Naive thymus-derived CD4-positive, alpha-beta T cell (primary cell): ENCODE data around the gene STARD3. TPM values are rescaled to one million over a fixed set of nuclear protein-coding genes. Genes with fewer than 3 reads are reported as not detected.
"Not testable (repeated sequence)": the region's sequence is repeated elsewhere in the genome, so short reads cannot be mapped to it uniquely, and the experiment has no call there.

Experiments used
- ATAC-seq: fragments of 150-1000 bp; cut with Tn5 transposase; 2 replicates; pipeline ENCODE4 v1.10.0; 2021; ENCODE audit warnings: mild to moderate bottlenecking, moderate library complexity
- CTCF ChIA-PET: fragments of 350-600 bp; sonication (Branson Sonifier 250); formaldehyde crosslinking; loops from one replicate; lab custom pipeline; 2021; ENCODE audit warnings: antibody characterized with exemption; lab: Charles Lee
- POLR2A ChIA-PET: fragments of 350-600 bp; sonication (Branson Sonifier 250); formaldehyde crosslinking; loops from one replicate; lab custom pipeline; 2021; ENCODE audit warnings: antibody characterized with exemption, inconsistent platforms; lab: Charles Lee
- DNase-seq, 9 donors: peaks; one replicate each; pipeline versions ENCODE4 v3.0.0 to v3.0.0-alpha.2; 2020 to 2022; ENCODE audit warnings: mixed read lengths in 1 of 9
- H3K27ac ChIP-seq: one replicate; pipeline ENCODE4 v1.7.0; 2013; ENCODE audit warnings: mild to moderate bottlenecking, low read depth, low read length, moderate library complexity
- H3K27me3 ChIP-seq, 2 donors: one replicate each; pipeline ENCODE4 v1.7.0; 2013; ENCODE audit warnings: low read length in 2 of 2, mild to moderate bottlenecking in 2 of 2, moderate library complexity in 2 of 2; ENCODE audit not compliant: control insufficient read depth in 2 of 2, insufficient read depth in 2 of 2
- H3K36me3 ChIP-seq, 3 experiments: 1 replicate in 2 of 3; 2 replicates in 1 of 3; pipeline ENCODE4 v1.7.0; 2013; ENCODE audit warnings: low read length in 3 of 3, mild to moderate bottlenecking in 3 of 3, moderate library complexity in 1 of 3; ENCODE audit not compliant: insufficient read depth in 3 of 3, control insufficient read depth in 2 of 3
- H3K4me1 ChIP-seq, 2 donors: one replicate each; pipeline ENCODE4 v1.7.0; 2013; ENCODE audit warnings: low read length in 2 of 2, mild to moderate bottlenecking in 2 of 2, moderate library complexity in 1 of 2; ENCODE audit not compliant: control insufficient read depth in 2 of 2, insufficient read depth in 2 of 2
- H3K4me3 ChIP-seq: 2 replicates; pipeline ENCODE4 v1.7.0; 2013; ENCODE audit warnings: mild to moderate bottlenecking, low read length
- H3K9me3 ChIP-seq, 3 experiments: 1 replicate in 2 of 3; 2 replicates in 1 of 3; pipeline ENCODE4 v1.7.0; 2013; ENCODE audit warnings: low read length in 3 of 3; ENCODE audit not compliant: control insufficient read depth in 2 of 3
- H3K27ac Mint-ChIP-seq, 9 donors: one replicate each; pipeline ENCODE4 v1.8.0; 2020 to 2022; ENCODE audit warnings: mixed read lengths in 9 of 9, mild to moderate bottlenecking in 8 of 9, moderate library complexity in 5 of 9, inconsistent platforms in 2 of 9
- H3K27me3 Mint-ChIP-seq, 5 donors: one replicate each; pipeline ENCODE4 v1.8.0; 2021 to 2022; ENCODE audit warnings: mixed read lengths in 5 of 5, mild to moderate bottlenecking in 1 of 5
- H3K36me3 Mint-ChIP-seq, 5 donors: one replicate each; pipeline ENCODE4 v1.8.0; 2020 to 2022; ENCODE audit warnings: mixed read lengths in 5 of 5, mild to moderate bottlenecking in 3 of 5, inconsistent platforms in 1 of 5
- H3K4me1 Mint-ChIP-seq, 7 donors: one replicate each; pipeline ENCODE4 v1.8.0; 2020 to 2022; ENCODE audit warnings: mixed read lengths in 7 of 7, mild to moderate bottlenecking in 3 of 7, inconsistent platforms in 1 of 7
- H3K4me3 Mint-ChIP-seq, 10 donors: one replicate each; pipeline ENCODE4 v1.8.0; 2020 to 2022; ENCODE audit warnings: mild to moderate bottlenecking in 10 of 10, mixed read lengths in 10 of 10, moderate library complexity in 6 of 10, inconsistent platforms in 2 of 10
- H3K9me3 Mint-ChIP-seq, 11 donors: one replicate each; pipeline ENCODE4 v1.8.0; 2020 to 2022; ENCODE audit warnings: mixed read lengths in 11 of 11, mild to moderate bottlenecking in 4 of 11, inconsistent platforms in 1 of 11, moderate library complexity in 1 of 11
- intact Hi-C, 2 donors: fragments of 100-400 bp; cut with micrococcal nuclease; formaldehyde crosslinking; loops; one replicate each; pipeline ENCODE4 v1.15.1; 2023
- polyA plus RNA-seq, 2 donors: library from polyadenylated mRNA; unstranded; fragments of 300-500 nt; fragmentation: Illumina TruSeq; gene quantifications; one replicate each; pipeline ENCODE4 v1.2.3, GENCODE V29; 2021
- total RNA-seq, 6 experiments: library from RNA in 5 of 6; stranded (reverse) in 5 of 6; gene quantifications; 1 replicate in 5 of 6; 2 replicates in 1 of 6; pipeline ENCODE4 v1.2.3 and lab custom pipeline; 2021 to 2026

The STARD3 gene
- total and polyA plus RNA-seq, 7 experiments from 2014 or later, result 46.7 to 143 (median 88.4) TPM

GRCh38 chr17:39696731-39697130, 59.8 kb downstream of the STARD3 start:
- no peak overlapping the region for H3K27ac Mint-ChIP-seq
- ChIA-PET POLR2A (interaction anchor here (1.0 kb wide), 1 partner anchor 9 kb away, joined by 4 read pairs; the partner anchor contains the start of gene PGAP3), CTCF (interaction anchor here (1.2 kb wide), 1 partner anchor 266 kb away, joined by 4 read pairs; the partner anchor contains the start of gene GSDMA)
- H3K4me3 Mint-ChIP-seq, result no peak overlapping the region
- H3K9me3 ChIP-seq, result no peaks in the 10 kb centered on the region
- ATAC-seq (no peak), DNase-seq (no peak)
- no peak overlapping the region for H3K4me3 ChIP-seq
- H3K27me3 ChIP-seq, result peaks cover 3 to 14% of the 10 kb centered on the region in 2 donors
- intact Hi-C loops, result no loop called here
- H3K4me1 Mint-ChIP-seq, result peaks cover 0 to 13% (median 10%) of the 10 kb centered on the region in 7 donors
- H3K4me1 ChIP-seq, result no peaks in the 10 kb centered on the region
- H3K27ac ChIP-seq, result no peak overlapping the region
- H3K36me3 ChIP-seq, result no peaks in the 10 kb centered on the region
- H3K9me3 Mint-ChIP-seq, result peaks cover 0 to 2% (median 0%) of the 10 kb centered on the region in 11 donors
- H3K27me3 Mint-ChIP-seq, result peaks cover 26 to 36% (median 28%) of the 10 kb centered on the region in 5 donors
- H3K36me3 Mint-ChIP-seq, result peaks cover 0 to 20% (median 6%) of the 10 kb centered on the region in 5 donors

GRCh38 chr17:39697961-39698360, 61.0 kb downstream of the STARD3 start:
- peaks cover 0 to 20% (median 6%) of the 10 kb centered on the region in 5 donors for H3K36me3 Mint-ChIP-seq
- peaks cover 28 to 45% (median 29%) of the 10 kb centered on the region in 5 donors for H3K27me3 Mint-ChIP-seq
- peaks cover 0 to 18% (median 10%) of the 10 kb centered on the region in 7 donors for H3K4me1 Mint-ChIP-seq
- POLR2A ChIA-PET, result no interaction called here
- no peak for ATAC-seq
- peaks cover 0 to 2% (median 0%) of the 10 kb centered on the region in 11 donors for H3K9me3 Mint-ChIP-seq
- no peaks in the 10 kb centered on the region for H3K36me3 ChIP-seq
- H3K27me3 ChIP-seq, result peaks cover 3 to 14% of the 10 kb centered on the region in 2 donors
- no peak overlapping the region for H3K4me3 ChIP-seq
- no peak overlapping the region for H3K4me3 Mint-ChIP-seq
- no peaks in the 10 kb centered on the region for H3K4me1 ChIP-seq
- DNase-seq, result no peak
- CTCF ChIA-PET, result interaction anchor here (0.7 to 1.2 kb wide), 2 partner anchors 265 to 633 kb away, joined by 3 to 4 read pairs; partner anchors contain the start of gene GSDMA
- intact Hi-C loops, result no loop called here
- no peak overlapping the region for H3K27ac ChIP-seq
- no peaks in the 10 kb centered on the region for H3K9me3 ChIP-seq
- no peak overlapping the region for H3K27ac Mint-ChIP-seq

- H3K9me3 ChIP-seq, H3K36me3 ChIP-seq, H3K4me1 ChIP-seq, ATAC-seq, CTCF ChIA-PET, H3K27ac Mint-ChIP-seq, DNase-seq, H3K4me3 ChIP-seq, H3K9me3 Mint-ChIP-seq, H3K27ac ChIP-seq, intact Hi-C loops: not testable (repeated sequence)
- peak overlapping the region in 6 of 10 donors; percentile 30 to 72 (median 52) for H3K4me3 Mint-ChIP-seq
- H3K27me3 Mint-ChIP-seq, result peaks cover 28 to 48% (median 29%) of the 10 kb centered on the region in 5 donors
- H3K4me1 Mint-ChIP-seq, result peaks cover 5 to 18% (median 10%) of the 10 kb centered on the region in 7 donors
- H3K27me3 ChIP-seq, result peaks cover 3 to 14% of the 10 kb centered on the region in 2 donors
- POLR2A ChIA-PET, result interaction anchor here (1.5 kb wide), 1 partner anchor 11 kb away, joined by 4 read pairs; the partner anchor contains the start of gene PGAP3
- peaks cover 0 to 20% (median 6%) of the 10 kb centered on the region in 5 donors for H3K36me3 Mint-ChIP-seq
Measured at GRCh38 chr17:39699157-39699817, 62.3 kb downstream of the STARD3 start.

- ATAC-seq, result no peak
- no peaks in the 10 kb centered on the region for H3K9me3 ChIP-seq
- Mint-ChIP-seq H3K4me3 (peak within 1 kb of the TSS in 9 of 10 donors; percentile 18 to 72 (median 45)), H3K27ac (peak within 1 kb of the TSS in 1 of 9 donors; percentile 13), H3K9me3 (peaks cover 0 to 2% (median 0%) of the 10 kb centered on the region in 11 donors), H3K27me3 (peaks cover 28 to 48% (median 29%) of the 10 kb centered on the region in 5 donors), H3K4me1 (peaks cover 5 to 18% (median 10%) of the 10 kb centered on the region in 7 donors), H3K36me3 (peaks cover 0 to 16% (median 6%) of the 10 kb centered on the region in 5 donors)
- intact Hi-C loops, result no loop called here
- POLR2A ChIA-PET, result interaction anchor here (1.5 kb wide), 1 partner anchor 12 kb away, joined by 4 read pairs; the partner anchor contains the start of gene PGAP3
- H3K4me3 ChIP-seq, result no peak within 1 kb of the TSS
- H3K4me1 ChIP-seq, result no peaks in the 10 kb centered on the region
- CTCF ChIA-PET, result no interaction called here
- no peaks in the 10 kb centered on the region for H3K36me3 ChIP-seq
- H3K27me3 ChIP-seq, result peaks cover 3 to 14% of the 10 kb centered on the region in 2 donors
- no peak for DNase-seq
- no peak within 1 kb of the TSS for H3K27ac ChIP-seq
Measured at GRCh38 chr17:39699818-39700147, 62.8 kb downstream of the STARD3 start, which contains the start of gene ERBB2. Gene ERBB2 (plus strand): TSS chr17:39700064. CDS start chr17:39700239, 175 bp downstream.

- ATAC-seq, result no peak
Measured at GRCh38 chr17:39700148-39700987, 63.4 kb downstream of the STARD3 start.

More at GRCh38 chr17:39700148-39700987, 63.4 kb downstream of the STARD3 start:
- no peak for DNase-seq
- Histone ChIP-seq H3K9me3 (no peaks in the 10 kb centered on the region), H3K36me3 (no peaks in the 10 kb centered on the region), H3K4me1 (no peaks in the 10 kb centered on the region), H3K4me3 (no peak overlapping the region), H3K27me3 (peaks cover 3 to 14% of the 10 kb centered on the region in 2 donors), H3K27ac (no peak overlapping the region)
- Mint-ChIP-seq H3K4me3 (peak overlapping the region in 6 of 10 donors; percentile 18 to 72 (median 43)), H3K9me3 (peaks cover 0 to 2% (median 0%) of the 10 kb centered on the region in 11 donors), H3K27me3 (peaks cover 28 to 48% (median 29%) of the 10 kb centered on the region in 5 donors), H3K27ac (peak overlapping the region in 1 of 9 donors; percentile 13), H3K36me3 (peaks cover 0 to 12% (median 6%) of the 10 kb centered on the region in 5 donors), H3K4me1 (peaks cover 5 to 18% (median 10%) of the 10 kb centered on the region in 7 donors)
- ChIA-PET CTCF (no interaction called here), POLR2A (interaction anchor here (1.5 kb wide), 1 partner anchor 12 kb away, joined by 4 read pairs; the partner anchor contains the start of gene PGAP3)
- intact Hi-C loops, result no loop called here
